ENCODE measurements around the gene PMFBP1. TPM values are rescaled to one million over a fixed set of nuclear protein-coding genes. Genes with fewer than 3 reads are reported as not detected.

Gene PMFBP1
- polyA plus RNA-seq, 1 experiment: 0.07 TPM

GRCh38 chr16:72112452-72112792 lies 59.5 kb downstream of the PMFBP1 start:
- CTCF ChIA-PET: interaction anchor here (1.5 kb wide), 1 partner anchor 13 kb away, joined by 4 read pairs; no protein-coding TSS in a partner anchor
- Histone ChIP-seq H3K27me3 (ENCODE audit: control insufficient read depth, insufficient read depth, low read length) (no peaks in the 10 kb centered on the region), H3K4me3 (ENCODE audit: low read depth, low read length) (no peak overlapping the region), H3K36me3 (ENCODE audit: control insufficient read depth, insufficient read depth, low read length) (peaks cover 33% of the 10 kb centered on the region)
- no peak for DNase-seq (ENCODE audit: low read depth)
- TF ChIP-seq, protein P1, sequence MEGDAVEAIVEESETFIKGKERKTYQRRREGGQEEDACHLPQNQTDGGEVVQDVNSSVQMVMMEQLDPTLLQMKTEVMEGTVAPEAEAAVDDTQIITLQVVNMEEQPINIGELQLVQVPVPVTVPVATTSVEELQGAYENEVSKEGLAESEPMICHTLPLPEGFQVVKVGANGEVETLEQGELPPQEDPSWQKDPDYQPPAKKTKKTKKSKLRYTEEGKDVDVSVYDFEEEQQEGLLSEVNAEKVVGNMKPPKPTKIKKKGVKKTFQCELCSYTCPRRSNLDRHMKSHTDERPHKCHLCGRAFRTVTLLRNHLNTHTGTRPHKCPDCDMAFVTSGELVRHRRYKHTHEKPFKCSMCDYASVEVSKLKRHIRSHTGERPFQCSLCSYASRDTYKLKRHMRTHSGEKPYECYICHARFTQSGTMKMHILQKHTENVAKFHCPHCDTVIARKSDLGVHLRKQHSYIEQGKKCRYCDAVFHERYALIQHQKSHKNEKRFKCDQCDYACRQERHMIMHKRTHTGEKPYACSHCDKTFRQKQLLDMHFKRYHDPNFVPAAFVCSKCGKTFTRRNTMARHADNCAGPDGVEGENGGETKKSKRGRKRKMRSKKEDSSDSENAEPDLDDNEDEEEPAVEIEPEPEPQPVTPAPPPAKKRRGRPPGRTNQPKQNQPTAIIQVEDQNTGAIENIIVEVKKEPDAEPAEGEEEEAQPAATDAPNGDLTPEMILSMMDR (IDR thresholded peaks at IDR 0.05; ENCODE audit: insufficient read depth, low read depth, low read length): no peak
- POLR2A ChIA-PET: no interaction called here

- no peak for DNase-seq (ENCODE audit: low read depth)
- H3K4me3 ChIP-seq (ENCODE audit: low read depth, low read length): no peak overlapping the region
- TF ChIP-seq, protein P1 (IDR thresholded peaks at IDR 0.05; ENCODE audit: insufficient read depth, low read depth, low read length): no peak
- POLR2A ChIA-PET: no interaction called here
- CTCF ChIA-PET: interaction anchor here (0.6 to 1.9 kb wide), 3 partner anchors 13 to 24 kb away, joined by 3 to 10 read pairs (median 4); no protein-coding TSS in a partner anchor
- peaks cover 36% of the 10 kb centered on the region for H3K36me3 ChIP-seq (ENCODE audit: control insufficient read depth, insufficient read depth, low read length)
- H3K27me3 ChIP-seq (ENCODE audit: control insufficient read depth, insufficient read depth, low read length): no peaks in the 10 kb centered on the region
These were observed 60.1 kb downstream of the PMFBP1 start for GRCh38 chr16:72111657-72112451.

- no peaks in the 10 kb centered on the region for H3K27me3 ChIP-seq (ENCODE audit: control insufficient read depth, insufficient read depth, low read length)
- H3K36me3 ChIP-seq (ENCODE audit: control insufficient read depth, insufficient read depth, low read length): peaks cover 40% of the 10 kb centered on the region
- TF ChIP-seq, protein P1 (IDR thresholded peaks at IDR 0.05; ENCODE audit: insufficient read depth, low read depth, low read length): no peak
- ChIA-PET POLR2A (no interaction called here), CTCF (interaction anchor here (1.5 to 1.9 kb wide), 2 partner anchors 12 to 14 kb away, joined by 4 to 10 read pairs; no protein-coding TSS in a partner anchor)
- H3K4me3 ChIP-seq (ENCODE audit: low read depth, low read length): no peak overlapping the region
- no peak for DNase-seq (ENCODE audit: low read depth)
These were observed 61.0 kb downstream of the PMFBP1 start for GRCh38 chr16:72110662-72111615.

GRCh38 chr16:72109966-72110530 lies 61.9 kb downstream of the PMFBP1 start:
- DNase-seq (ENCODE audit: low read depth): no peak
- CTCF ChIA-PET: interaction anchor here (1.5 to 1.9 kb wide), 2 partner anchors 15 kb away, joined by 3 to 10 read pairs; no protein-coding TSS in a partner anchor
- Histone ChIP-seq H3K36me3 (ENCODE audit: control insufficient read depth, insufficient read depth, low read length) (peaks cover 49% of the 10 kb centered on the region), H3K4me3 (ENCODE audit: low read depth, low read length) (no peak overlapping the region), H3K27me3 (ENCODE audit: control insufficient read depth, insufficient read depth, low read length) (no peaks in the 10 kb centered on the region)
- TF ChIP-seq, protein P1 (IDR thresholded peaks at IDR 0.05; ENCODE audit: insufficient read depth, low read depth, low read length): no peak
- POLR2A ChIA-PET: no interaction called here
